Measurements from ENCODE around the gene AUNIP. TPM values are rescaled to one million over a fixed set of nuclear protein-coding genes. Genes with fewer than 3 reads are reported as not detected.

AUNIP gene
- total RNA-seq, 1 donor from 2014 or later: 0.11 TPM

DNA sequence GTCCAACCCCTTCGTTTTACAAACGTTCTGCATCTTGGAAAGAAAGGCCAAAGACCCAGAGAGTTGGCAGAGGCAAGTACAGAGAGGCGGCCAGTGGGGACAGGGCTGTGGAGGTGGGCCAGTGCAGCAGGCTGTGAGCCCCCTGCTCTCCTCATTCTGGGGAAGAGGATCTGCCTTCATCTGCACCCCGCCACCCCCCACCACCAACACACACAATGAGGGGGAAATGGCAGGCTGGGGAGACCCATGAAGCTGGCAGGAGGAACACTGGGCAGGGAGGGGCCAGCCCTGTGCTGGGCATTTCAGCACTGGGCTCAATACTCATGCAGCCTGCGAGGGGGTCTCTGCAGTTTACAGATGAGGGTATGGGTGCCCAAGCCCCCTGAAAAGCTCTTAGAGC is 32.3 kb upstream of the AUNIP start:
- ATAC-seq (ENCODE audit: poor library complexity) (no peak), DNase-seq (no peak)
- intact Hi-C loops (cut with DNase I): no loop called here

GRCh38 chr1:25890239-25891034 is 31.2 kb upstream of the AUNIP start:
- intact Hi-C loops (cut with DNase I): no loop called here
- ATAC-seq (ENCODE audit: poor library complexity) (no peak), DNase-seq (no peak)

DNA sequence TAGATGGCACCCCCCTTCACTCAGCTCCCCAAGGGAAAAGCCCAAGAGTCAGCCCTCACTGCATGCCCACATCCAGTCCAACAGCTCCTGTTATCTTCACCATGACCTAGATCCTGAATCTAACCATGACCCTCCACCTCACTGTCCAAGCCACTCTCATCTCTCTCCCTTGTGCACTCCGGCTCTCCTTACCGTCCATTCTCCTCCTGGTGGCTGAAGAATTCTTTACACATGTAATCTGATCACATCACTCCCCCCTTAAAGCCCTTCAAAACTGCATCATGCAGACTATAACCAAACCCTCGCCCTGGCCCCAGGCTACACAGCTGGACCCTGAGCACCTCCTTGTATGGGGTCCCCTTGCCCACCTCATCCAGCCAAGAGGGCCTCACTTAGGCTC is 30.2 kb upstream of the AUNIP start:
- intact Hi-C loops (cut with DNase I): no loop called here
- ATAC-seq (ENCODE audit: poor library complexity) (no peak), DNase-seq (no peak)

DNA sequence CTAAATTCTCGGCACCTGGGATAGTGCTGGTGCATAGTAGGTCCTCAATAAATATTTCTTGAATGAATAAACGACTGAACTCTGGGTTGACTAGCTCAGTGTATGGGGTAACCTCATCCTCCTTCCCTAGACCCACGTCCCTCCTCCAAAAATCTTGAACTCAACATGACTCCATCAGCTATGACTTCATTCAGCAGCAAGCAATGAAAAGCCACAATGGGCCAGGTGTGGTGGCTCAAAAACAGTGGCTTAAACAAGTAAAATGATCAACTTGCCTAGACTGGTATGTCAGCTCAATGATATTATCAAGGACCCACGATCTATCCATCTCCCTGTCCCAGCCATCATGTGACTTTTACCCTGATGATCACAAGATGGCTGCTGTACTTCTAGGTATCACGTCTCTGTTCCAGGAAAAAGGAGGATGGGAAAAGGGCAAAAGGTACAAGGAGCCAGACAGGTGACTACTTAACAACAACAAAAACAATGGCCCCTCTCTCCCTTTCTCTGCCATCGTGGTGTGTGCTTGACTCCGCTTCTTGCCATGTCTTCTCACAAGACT is 29.2 kb upstream of the AUNIP start:
- intact Hi-C loops (cut with DNase I): no loop called here
- DNase-seq (no peak), ATAC-seq (ENCODE audit: poor library complexity) (no peak)

DNA sequence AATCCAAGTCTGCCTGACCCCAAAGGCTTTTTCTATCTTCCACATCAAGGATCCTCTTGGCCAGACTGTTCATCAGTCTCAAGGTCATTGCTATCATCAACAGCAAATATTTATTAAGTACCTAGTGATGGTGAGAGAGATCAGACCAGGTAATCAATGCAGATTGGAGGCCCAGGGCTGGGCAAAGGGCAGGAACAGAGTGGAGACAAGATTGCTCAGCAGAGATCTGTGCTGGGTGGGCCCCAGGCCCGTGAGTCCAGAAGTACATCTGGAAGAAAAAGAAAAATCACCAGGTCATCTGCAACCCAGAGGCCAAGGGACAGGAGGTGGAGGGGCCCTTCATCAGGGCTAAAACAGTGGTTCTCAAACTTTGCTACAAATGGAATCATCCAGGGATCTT is 26.3 kb upstream of the AUNIP start:
- no peak for DNase-seq
- intact Hi-C loops (cut with DNase I): no loop called here
- ATAC-seq (ENCODE audit: poor library complexity): no peak

- intact Hi-C loops (cut with DNase I): no loop called here
- ATAC-seq (ENCODE audit: poor library complexity): no peak
- no peak for DNase-seq
These were observed 22.0 kb upstream of the AUNIP start for GRCh38 chr1:25881266-25881665.

GRCh38 chr1:25880518-25880917 is 21.3 kb upstream of the AUNIP start:
- no peak for ATAC-seq (ENCODE audit: poor library complexity)
- DNase-seq: no peak
- intact Hi-C loops (cut with DNase I): no loop called here

- ATAC-seq (ENCODE audit: poor library complexity) (no peak), DNase-seq (no peak)
- intact Hi-C loops (cut with DNase I): no loop called here
These were observed 20.4 kb upstream of the AUNIP start for GRCh38 chr1:25879675-25880074.

DNA sequence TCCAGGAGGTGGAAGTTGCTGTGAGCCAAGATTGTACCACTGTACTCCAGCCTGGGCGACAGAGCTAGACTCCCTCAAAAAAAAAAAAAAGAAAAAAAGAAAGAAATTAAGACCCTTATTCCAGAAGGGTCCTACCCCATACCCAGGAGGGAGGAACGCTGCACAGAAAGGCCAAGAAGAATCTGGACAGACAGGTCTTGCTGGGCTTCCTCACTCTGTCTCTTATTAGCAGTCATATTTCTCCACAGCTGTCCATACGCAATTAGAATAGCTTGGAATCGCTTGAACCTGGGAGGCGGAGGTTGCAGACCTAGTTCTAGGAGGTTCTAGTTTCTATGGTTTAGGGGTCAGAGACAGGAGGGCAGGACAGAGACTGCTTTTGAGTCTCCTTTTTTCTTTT is 19.4 kb upstream of the AUNIP start:
- ATAC-seq (ENCODE audit: poor library complexity) (no peak), DNase-seq (no peak)
- intact Hi-C loops (cut with DNase I): no loop called here

DNA sequence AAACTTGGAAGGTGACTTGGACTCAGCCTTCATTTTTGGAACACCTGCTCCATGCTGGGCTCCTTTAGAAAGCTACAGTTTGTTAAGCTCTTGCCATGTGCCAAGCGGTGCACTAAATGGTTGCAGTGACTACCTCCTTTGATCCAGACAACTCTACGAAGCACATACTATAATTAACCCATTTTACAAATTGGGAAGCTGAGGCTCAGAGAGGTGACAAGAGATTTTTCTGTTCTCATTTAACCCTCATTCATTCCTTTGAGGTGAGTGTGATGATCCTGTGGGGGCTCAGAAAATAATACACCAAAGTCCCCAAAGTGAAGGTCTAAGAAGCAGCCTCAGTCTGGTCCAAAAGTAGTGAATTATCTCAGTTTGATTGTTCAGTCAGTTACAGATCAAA is 17.9 kb upstream of the AUNIP start:
- ATAC-seq (ENCODE audit: poor library complexity): no peak
- intact Hi-C loops (cut with DNase I): no loop called here
- no peak for DNase-seq

DNA sequence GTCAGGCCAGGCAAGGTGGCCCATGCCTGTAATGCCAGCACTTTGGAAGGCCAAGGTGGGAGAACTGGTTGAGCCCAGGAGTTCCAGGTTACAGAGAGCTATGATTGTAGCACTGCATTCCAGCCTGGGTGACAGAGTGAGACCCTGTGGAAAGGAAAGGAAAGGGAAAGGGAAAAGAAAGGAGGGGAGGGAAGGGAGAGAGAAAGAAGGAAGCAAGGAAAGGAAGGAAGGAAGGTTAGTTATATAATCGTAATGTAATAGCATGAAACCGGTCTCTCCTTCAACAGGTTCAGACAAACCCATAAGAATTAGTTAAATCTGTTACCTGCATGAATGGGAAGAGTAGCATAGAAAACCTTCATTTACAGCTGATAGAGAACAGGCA is 17.4 kb upstream of the AUNIP start:
- intact Hi-C loops (cut with DNase I): no loop called here
- ATAC-seq (ENCODE audit: poor library complexity) (no peak), DNase-seq (no peak)

- no peak for ATAC-seq (ENCODE audit: poor library complexity)
- DNase-seq: no peak
- intact Hi-C loops (cut with DNase I): no loop called here
These were observed 16.8 kb upstream of the AUNIP start for GRCh38 chr1:25875856-25876692.

DNA sequence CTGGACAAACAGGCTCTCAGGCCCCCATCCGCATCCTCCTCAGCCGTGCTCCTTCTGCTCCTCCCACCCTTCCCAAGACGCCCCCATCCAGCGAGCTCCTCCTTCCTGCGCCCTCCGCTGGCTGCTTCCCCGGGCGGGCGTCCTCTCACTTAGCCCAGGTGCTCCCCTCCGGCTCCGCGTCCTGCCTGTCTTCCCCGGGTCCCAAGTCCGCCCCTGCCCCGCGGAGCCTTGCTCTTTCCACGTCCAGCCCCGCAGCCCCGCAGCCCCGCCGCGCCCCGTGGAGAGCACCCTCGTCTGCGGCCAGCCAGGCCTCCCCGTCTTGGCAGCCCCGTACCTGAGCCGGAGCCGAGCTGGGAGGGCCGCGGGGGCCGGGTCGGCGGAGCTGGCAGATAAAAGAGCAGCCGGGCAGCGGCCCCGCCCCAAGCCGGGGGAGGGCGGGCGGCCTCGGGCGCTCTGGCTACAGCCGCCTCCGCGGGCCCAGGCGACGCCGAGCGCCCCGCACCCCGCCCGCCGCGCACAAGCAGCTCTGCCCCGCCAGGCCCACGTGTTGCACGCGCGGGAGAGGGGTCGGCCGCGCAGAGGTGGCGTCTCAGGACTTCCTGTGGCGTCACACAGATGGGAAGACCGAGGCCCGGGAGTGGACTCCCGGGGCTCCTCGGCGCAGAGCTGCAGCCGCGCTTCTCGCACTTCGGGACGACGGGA is 16.0 kb upstream of the AUNIP start, which contains the start of gene PAQR7:
TSS of gene PAQR7 (minus strand) at position 555 of the 702 bp plus-strand sequence. CDS start 11,869 bp downstream, outside the sequence.
- DNase-seq: peak; percentile 86
- intact Hi-C loops (cut with DNase I): no loop called here
- ATAC-seq (ENCODE audit: poor library complexity): peak; percentile 92

DNA sequence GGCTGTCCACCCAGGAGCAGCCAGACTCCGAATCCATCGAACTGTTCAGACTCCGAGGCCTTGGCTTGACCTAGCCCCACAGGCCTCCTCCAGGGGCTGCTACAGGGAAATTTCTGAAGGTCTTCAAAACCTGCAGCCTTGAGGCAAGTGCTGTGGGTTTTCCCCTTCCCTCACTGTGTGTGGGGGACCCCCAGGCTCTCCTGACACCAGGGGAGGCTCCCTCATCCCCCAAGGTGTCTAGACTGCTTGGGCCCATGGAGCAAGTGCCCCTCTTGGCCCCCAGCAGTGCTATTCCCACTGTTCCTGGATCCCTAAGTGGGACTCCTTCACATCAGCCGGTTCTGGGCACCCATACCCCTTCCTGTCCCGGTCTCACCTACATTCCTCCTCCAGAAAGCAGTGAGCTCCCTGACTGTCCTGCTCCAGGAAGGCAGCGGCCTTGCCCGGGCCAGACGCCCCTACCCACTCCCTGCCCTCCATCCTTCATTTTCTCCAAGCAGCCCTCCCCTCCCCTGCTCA is 15.4 kb upstream of the AUNIP start:
- no peak for ATAC-seq (ENCODE audit: poor library complexity)
- DNase-seq: no peak
- intact Hi-C loops (cut with DNase I): no loop called here

- intact Hi-C loops (cut with DNase I): no loop called here
- DNase-seq: no peak
- no peak for ATAC-seq (ENCODE audit: poor library complexity)
These were observed 15.0 kb upstream of the AUNIP start for GRCh38 chr1:25874209-25874608.

GRCh38 chr1:25873120-25873519 is 13.9 kb upstream of the AUNIP start:
- DNase-seq (no peak), ATAC-seq (ENCODE audit: poor library complexity) (no peak)
- intact Hi-C loops (cut with DNase I): no loop called here

DNA sequence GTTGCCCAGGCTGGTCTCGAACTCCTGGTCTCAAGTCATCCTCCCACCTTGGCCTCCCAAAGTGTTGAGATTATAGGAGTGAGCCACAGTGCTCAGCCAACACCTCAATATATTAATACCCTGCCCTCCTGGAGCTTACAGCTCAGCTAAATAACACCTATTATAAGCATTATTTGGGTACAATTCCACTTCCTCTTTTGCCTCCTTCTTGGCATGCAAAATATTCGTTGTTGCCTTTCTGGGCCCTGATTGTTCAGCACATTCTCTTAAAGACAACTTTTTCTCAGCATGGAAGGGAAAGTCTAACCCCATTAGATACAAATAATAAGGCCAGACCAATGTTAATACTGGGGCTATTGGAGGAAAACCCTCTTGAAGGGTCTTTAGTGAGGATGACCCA is 13.5 kb upstream of the AUNIP start:
- DNase-seq: no peak
- no peak for ATAC-seq (ENCODE audit: poor library complexity)
- intact Hi-C loops (cut with DNase I): no loop called here

DNA sequence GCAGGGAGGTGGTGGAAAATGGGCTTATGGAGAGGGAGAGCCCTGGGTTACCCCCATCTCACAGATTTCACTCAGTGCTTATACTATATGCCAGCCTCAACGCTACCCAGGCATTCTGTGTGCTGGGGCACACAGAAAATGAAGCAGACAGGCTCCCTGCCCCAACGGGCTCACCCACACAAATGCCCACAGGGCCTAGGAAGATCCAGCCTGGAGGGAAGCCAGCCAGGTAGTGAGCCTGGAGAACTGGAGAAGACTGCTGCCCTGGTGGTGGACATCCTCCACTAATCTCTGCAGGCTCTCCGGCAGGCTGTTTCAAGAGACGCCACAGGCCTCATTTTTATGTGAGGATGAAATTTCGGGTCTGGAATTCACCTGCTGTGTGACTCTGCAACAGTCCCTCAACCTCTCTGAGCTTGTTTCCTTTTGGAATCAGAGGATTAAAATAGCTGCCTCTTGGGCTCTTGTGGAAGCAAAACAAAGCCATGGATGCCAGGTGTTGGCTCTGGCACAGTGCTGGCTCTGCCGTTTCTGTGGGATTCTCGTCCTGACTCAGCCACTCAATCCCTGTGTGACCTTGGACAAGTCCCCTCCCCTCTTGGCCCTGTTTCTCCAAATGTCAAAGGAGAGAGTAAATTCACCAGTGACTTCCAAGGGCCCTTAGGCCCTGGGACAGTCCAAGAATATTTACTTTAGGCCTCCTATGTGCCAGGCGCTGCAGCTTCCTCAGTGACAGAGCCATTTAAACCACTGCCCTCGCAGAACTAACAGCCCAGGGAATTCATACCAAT is 12.6 kb upstream of the AUNIP start:
- ATAC-seq (ENCODE audit: poor library complexity) (no peak), DNase-seq (no peak)
- intact Hi-C loops (cut with DNase I): no loop called here
